H9 (cell line): ENCODE results near the gene SH3RF3. TPM values are rescaled to one million over a fixed set of nuclear protein-coding genes. Genes with fewer than 3 reads are reported as not detected.

Source experiments
- DNase-seq: peaks from one replicate; pipeline ENCODE4 v3.0.0-alpha.2; 2017
- H2AFZ ChIP-seq: one replicate; pipeline ENCODE4 v1.6.1; 2013; ENCODE audit warnings: mild to moderate bottlenecking, low read length, control low read depth, moderate library complexity
- H2AK5ac ChIP-seq: 2 replicates; pipeline ENCODE4 v1.6.1; 2013; ENCODE audit warnings: low read length, control low read depth, mixed read lengths; ENCODE audit not compliant: insufficient read length
- H2BK120ac ChIP-seq: one replicate; pipeline ENCODE4 v1.6.1; 2013; ENCODE audit warnings: low read depth, mild to moderate bottlenecking, low read length, control low read depth, inconsistent platforms; ENCODE audit not compliant: poor library complexity, severe bottlenecking
- H2BK12ac ChIP-seq: 2 replicates; pipeline ENCODE4 v1.6.1; 2013; ENCODE audit warnings: low read length, control low read depth, mixed read lengths, low read depth; ENCODE audit not compliant: insufficient read length
- H2BK15ac ChIP-seq: 2 replicates; pipeline ENCODE4 v1.6.1; 2013; ENCODE audit warnings: low read depth, low read length, control low read depth
- H2BK20ac ChIP-seq: one replicate; pipeline ENCODE4 v1.6.1; 2013; ENCODE audit warnings: low read depth, mild to moderate bottlenecking, low read length, control low read depth, inconsistent platforms; ENCODE audit not compliant: poor library complexity, severe bottlenecking
- H2BK5ac ChIP-seq: 2 replicates; pipeline ENCODE4 v1.6.1; 2013; ENCODE audit warnings: low read length, control low read depth, mixed read lengths; ENCODE audit not compliant: insufficient read length
- H3K14ac ChIP-seq: 2 replicates; pipeline ENCODE4 v1.6.1; 2013; ENCODE audit warnings: low read length, control low read depth; ENCODE audit not compliant: insufficient read depth
- H3K18ac ChIP-seq: 2 replicates; pipeline ENCODE4 v1.6.1; 2013; ENCODE audit warnings: low read depth, mild to moderate bottlenecking, mixed read lengths, low read length, control low read depth; ENCODE audit not compliant: insufficient read length
- H3K23ac ChIP-seq: 2 replicates; pipeline ENCODE4 v1.6.1; 2013; ENCODE audit warnings: low read length, control low read depth, mixed read lengths, low read depth; ENCODE audit not compliant: insufficient read length
- H3K23me2 ChIP-seq: 2 replicates; pipeline ENCODE4 v1.6.1; 2013; ENCODE audit warnings: low read depth, mild to moderate bottlenecking, mixed read lengths, low read length, control low read depth; ENCODE audit not compliant: insufficient read length, poor library complexity, severe bottlenecking
- H3K27ac ChIP-seq: 2 replicates; pipeline ENCODE4 v1.5.1; 2013; ENCODE audit warnings: low read length, control low read depth, mixed read lengths, low read depth; ENCODE audit not compliant: insufficient read length
- H3K27me3 ChIP-seq: 2 replicates; pipeline ENCODE4 v1.6.1; 2013; ENCODE audit warnings: low read length, control low read depth, inconsistent platforms; ENCODE audit not compliant: insufficient read depth
- H3K4ac ChIP-seq: 2 replicates; pipeline ENCODE4 v1.6.1; 2013; ENCODE audit warnings: low read depth, mild to moderate bottlenecking, control low read depth, inconsistent platforms, low read length, moderate library complexity
- H3K4me1 ChIP-seq: 2 replicates; pipeline ENCODE4 v1.6.1; 2013; ENCODE audit warnings: low read length, control low read depth, inconsistent platforms; ENCODE audit not compliant: insufficient read depth
- H3K4me2 ChIP-seq: 2 replicates; pipeline ENCODE4 v1.6.1; 2013; ENCODE audit warnings: low read length, control low read depth, mixed read lengths; ENCODE audit not compliant: insufficient read length, insufficient read depth
- H3K56ac ChIP-seq: 2 replicates; pipeline ENCODE4 v1.6.1; 2013; ENCODE audit warnings: low read depth, mild to moderate bottlenecking, mixed read lengths, low read length, control low read depth; ENCODE audit not compliant: insufficient read length
- H3K79me1 ChIP-seq: 2 replicates; pipeline ENCODE4 v1.6.1; 2013; ENCODE audit warnings: low read depth, mild to moderate bottlenecking, moderate library complexity, low read length, control low read depth, inconsistent platforms; ENCODE audit not compliant: insufficient read depth, poor library complexity, severe bottlenecking
- H3K79me2 ChIP-seq: 2 replicates; pipeline ENCODE4 v1.6.1; 2013; ENCODE audit warnings: low read length, control low read depth, inconsistent platforms; ENCODE audit not compliant: insufficient read depth
- H3K9ac ChIP-seq: 2 replicates; pipeline ENCODE4 v1.6.1; 2013; ENCODE audit warnings: low read length, control low read depth, mixed read lengths; ENCODE audit not compliant: insufficient read length; ENCODE audit errors: extremely low read depth
- H3K9me3 ChIP-seq: one replicate; pipeline ENCODE4 v1.6.1; 2013; ENCODE audit warnings: low read depth, low read length, inconsistent platforms; ENCODE audit not compliant: control insufficient read depth
- H3T11ph ChIP-seq: one replicate; pipeline ENCODE4 v1.6.1; 2013; ENCODE audit warnings: mild to moderate bottlenecking, low read length, control low read depth, inconsistent platforms
- H4K20me1 ChIP-seq: one replicate; pipeline ENCODE4 v1.6.1; 2013; ENCODE audit not compliant: control insufficient read depth, insufficient read length, insufficient read depth
- H4K5ac ChIP-seq: 2 replicates; pipeline ENCODE4 v1.6.1; 2013; ENCODE audit warnings: low read depth, mild to moderate bottlenecking, mixed read lengths, low read length, control low read depth; ENCODE audit not compliant: insufficient read length
- H4K8ac ChIP-seq: replicated peaks from 2 replicates; pipeline ENCODE4 v1.6.1; 2013; ENCODE audit warnings: low read length, control low read depth, mixed read lengths, low read depth; ENCODE audit not compliant: insufficient read length
- H4K91ac ChIP-seq: 2 replicates; pipeline ENCODE4 v1.6.1; 2013; ENCODE audit warnings: low read depth, mild to moderate bottlenecking, moderate library complexity, mixed read lengths, low read length, control low read depth; ENCODE audit not compliant: insufficient read length
- H3K27ac Mint-ChIP-seq, 3 experiments: 2 replicates in 2 of 3; 3 replicates in 1 of 3; pipeline ENCODE4 v1.8.0; 2020 to 2021; ENCODE audit warnings: mixed read lengths in 3 of 3, mild to moderate bottlenecking in 1 of 3, moderate library complexity in 1 of 3
- H3K27me3 Mint-ChIP-seq: 2 replicates; pipeline ENCODE4 v1.8.0; 2021; ENCODE audit warnings: low read depth, mild to moderate bottlenecking, moderate library complexity, mixed read lengths
- H3K36me3 Mint-ChIP-seq, 3 experiments: 2 replicates in 2 of 3; 3 replicates in 1 of 3; pipeline ENCODE4 v1.8.0; 2020 to 2021; ENCODE audit warnings: low read depth in 3 of 3, mixed read lengths in 3 of 3; ENCODE audit not compliant: insufficient read depth in 1 of 3
- H3K4me1 Mint-ChIP-seq, 2 experiments: 2 replicates each; pipeline ENCODE4 v1.8.0; 2020; ENCODE audit warnings: mixed read lengths in 2 of 2
- H3K4me3 Mint-ChIP-seq, 2 experiments: 2 replicates in 1 of 2; 3 replicates in 1 of 2; pipeline ENCODE4 v1.8.0; 2020 to 2021; ENCODE audit warnings: mild to moderate bottlenecking in 2 of 2, mixed read lengths in 2 of 2, moderate library complexity in 1 of 2
- H3K9me3 Mint-ChIP-seq, 2 experiments: 2 replicates in 1 of 2; 3 replicates in 1 of 2; pipeline ENCODE4 v1.8.0; 2020; ENCODE audit warnings: mild to moderate bottlenecking in 2 of 2, mixed read lengths in 2 of 2, moderate library complexity in 1 of 2
- CTCF ChIP-seq: fragments of 200-600 bp; sonication (generic); conservative IDR thresholded peaks from 3 replicates; pipeline ENCODE4 v1.8.0; 2021; ENCODE audit warnings: antibody characterized with exemption, mild to moderate bottlenecking
- WGBS: extraction: QIAGEN DNeasy Blood & Tissue Kit; methylation state at CpG from one replicate; pipeline ENCODE4 v1.1.7; 2013; ENCODE audit warnings: missing lambda C conversion rate, low lambda C conversion rate, mixed read lengths; ENCODE audit not compliant: insufficient read length; ENCODE audit errors: extremely low coverage; 5-methylcytosine and 5-hydroxymethylcytosine counted together
- total RNA-seq: library from RNA; stranded (reverse); gene quantifications from 2 replicates; pipeline ENCODE4 v1.2.1, GENCODE V29; 2021

SH3RF3 gene
- total RNA-seq, 1 experiment from 2014 or later: 0.46 TPM

DNA sequence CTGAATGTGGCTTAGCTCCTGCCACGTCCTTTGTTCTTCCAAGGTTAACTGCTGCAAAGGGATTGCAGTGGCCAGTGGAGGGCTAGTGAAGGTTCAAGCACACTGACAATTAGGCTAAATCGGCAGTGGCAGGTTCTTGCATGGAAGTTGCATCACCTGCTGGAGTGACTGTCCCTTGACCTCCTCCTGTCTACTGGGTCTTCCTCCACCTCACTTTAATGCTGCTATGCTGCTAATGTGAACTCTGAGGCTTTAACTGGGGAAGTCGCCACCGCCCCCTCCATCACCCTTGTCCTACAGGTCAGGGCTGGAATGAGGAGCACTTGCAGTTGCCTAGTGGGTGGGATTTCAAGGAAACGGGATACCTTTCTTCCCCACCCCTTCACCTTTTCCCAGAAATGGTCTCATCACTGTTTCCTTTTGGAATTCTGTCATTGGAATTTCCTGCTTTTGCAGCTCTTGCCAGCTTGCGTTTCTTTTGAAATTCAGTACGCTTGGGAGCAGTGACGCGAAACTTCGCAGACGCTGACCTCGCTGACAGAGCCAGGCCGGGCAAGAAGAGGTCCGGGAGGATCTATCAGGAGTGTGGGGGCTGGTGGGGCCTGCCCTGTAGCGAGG is 150.3 kb downstream of the SH3RF3 start:
- H3K9me3 Mint-ChIP-seq: no peaks in the 10 kb centered on the region
- peak overlapping the region in 1 of 3 experiments; percentile 77; a peak in 1 of 7 replicates for H3K27ac Mint-ChIP-seq
- Histone ChIP-seq H2AK5ac (no peak overlapping the region), H3K23me2 (no peaks in the 10 kb centered on the region), H2BK15ac (no peak overlapping the region), H2BK5ac (no peak overlapping the region), H3K9ac (no peak overlapping the region), H3K4me2 (no peak overlapping the region), H4K20me1 (no peaks in the 10 kb centered on the region), H3K23ac (no peak overlapping the region), H3K56ac (no peak overlapping the region), H3K14ac (no peak overlapping the region), H2BK20ac (no peak overlapping the region), H3T11ph (no peak overlapping the region), H2BK120ac (no peak overlapping the region), H3K79me1 (no peaks in the 10 kb centered on the region), H3K4ac (no peak overlapping the region), H2BK12ac (no peak overlapping the region), H3K27ac (no peak overlapping the region), H4K5ac (no peak overlapping the region), H3K27me3 (no peaks in the 10 kb centered on the region), H4K91ac (no peak overlapping the region), H3K79me2 (no peaks in the 10 kb centered on the region), H2AFZ (no peak overlapping the region), H4K8ac (no peak overlapping the region), H3K18ac (no peak overlapping the region), H3K9me3 (no peaks in the 10 kb centered on the region), H3K4me1 (no peaks in the 10 kb centered on the region)
- no peak for TF ChIP-seq CTCF
- WGBS: no CpG with 5 or more reads among the region's 15 CpGs
- DNase-seq: peak; percentile 49
- H3K36me3 Mint-ChIP-seq: no peaks in the 10 kb centered on the region
- H3K4me3 Mint-ChIP-seq: no peak overlapping the region; a peak in 1 of 5 replicates
- no peaks in the 10 kb centered on the region; the same call in 1 of the 2 replicates for H3K27me3 Mint-ChIP-seq
- peaks cover 12 to 15% of the 10 kb centered on the region in 2 experiments for H3K4me1 Mint-ChIP-seq
